Keratinocyte (primary cell): ENCODE data around the gene KAZALD1. TPM values are rescaled to one million over a fixed set of nuclear protein-coding genes. Genes with fewer than 3 reads are reported as not detected.

ENCODE experiments used
- DNase-seq: peaks from one replicate; pipeline ENCODE4 v3.0.0-alpha.2; 2011; ENCODE audit warnings: low read depth, missing footprints, low spot score
- FAIRE-seq: peaks from 2 replicates; lab custom pipeline; 2011; peaks lifted over from hg19 to GRCh38; lab: Jason Lieb, UNC
- H2AFZ ChIP-seq: 2 replicates; pipeline ENCODE4 v1.6.0; 2012; ENCODE audit warnings: low read length, control low read depth, inconsistent platforms; ENCODE audit not compliant: control insufficient read depth
- H3K27ac ChIP-seq: 2 replicates; pipeline ENCODE4 v1.5.1; 2011; ENCODE audit warnings: low read length; ENCODE audit not compliant: control insufficient read depth, insufficient read depth
- H3K27me3 ChIP-seq: 3 replicates; pipeline ENCODE4 v1.6.0; 2011; ENCODE audit warnings: low read length; ENCODE audit not compliant: control insufficient read depth, insufficient read depth; ENCODE audit errors: extremely low read depth
- H3K36me3 ChIP-seq, 2 experiments: 2 replicates in 1 of 2; 3 replicates in 1 of 2; pipeline ENCODE4 v1.5.1; 2011; ENCODE audit warnings: low read length in 2 of 2, mild to moderate bottlenecking in 1 of 2; ENCODE audit not compliant: control insufficient read depth in 2 of 2, insufficient read depth in 2 of 2; ENCODE audit errors: extremely low read depth in 1 of 2
- H3K4me1 ChIP-seq: 3 replicates; pipeline ENCODE4 v1.5.1; 2011; ENCODE audit warnings: low read length; ENCODE audit not compliant: control insufficient read depth, insufficient read depth; ENCODE audit errors: extremely low read depth
- H3K4me2 ChIP-seq: 3 replicates; pipeline ENCODE4 v1.6.0; 2011; ENCODE audit warnings: low read depth, low read length; ENCODE audit not compliant: control insufficient read depth, insufficient read depth; ENCODE audit errors: extremely low read depth
- H3K4me3 ChIP-seq, 3 experiments: fragments of 200-600 bp in 1 of 3; sonication (generic) in 1 of 3; 2 replicates in 2 of 3; 3 replicates in 1 of 3; pipeline ENCODE4 v1.5.1; 2011 to 2016; ENCODE audit warnings: low read length in 3 of 3, mild to moderate bottlenecking in 3 of 3, control low read depth in 2 of 3, inconsistent platforms in 1 of 3, low read depth in 1 of 3, mixed read lengths in 1 of 3, mixed run types in 1 of 3, moderate library complexity in 1 of 3; ENCODE audit not compliant: control insufficient read depth in 2 of 3, insufficient read depth in 2 of 3; ENCODE audit errors: extremely low read depth in 1 of 3
- H3K79me2 ChIP-seq: 2 replicates; pipeline ENCODE4 v1.6.0; 2012; ENCODE audit warnings: low read length; ENCODE audit not compliant: control insufficient read depth, insufficient read depth
- H3K9ac ChIP-seq: 3 replicates; pipeline ENCODE4 v1.6.0; 2011; ENCODE audit warnings: low read length; ENCODE audit not compliant: control insufficient read depth, insufficient read depth; ENCODE audit errors: extremely low read depth
- H3K9me1 ChIP-seq: 3 replicates; pipeline ENCODE4 v1.6.0; 2011; ENCODE audit warnings: low read length; ENCODE audit not compliant: control insufficient read depth, insufficient read depth; ENCODE audit errors: extremely low read depth
- H3K9me3 ChIP-seq: 2 replicates; pipeline ENCODE4 v1.5.1; 2012; ENCODE audit warnings: low read depth, low read length; ENCODE audit not compliant: control insufficient read depth
- H4K20me1 ChIP-seq: 3 replicates; pipeline ENCODE4 v1.6.0; 2011; ENCODE audit warnings: low read length; ENCODE audit not compliant: control insufficient read depth, insufficient read depth; ENCODE audit errors: extremely low read depth
- CTCF ChIP-seq, 3 experiments: IDR thresholded peaks in 1 of 3; conservative IDR thresholded peaks in 1 of 3; optimal IDR thresholded peaks in 1 of 3; 2 replicates in 2 of 3; 3 replicates in 1 of 3; pipeline versions ENCODE3 to v1.5.1; 2011; ENCODE audit warnings: low read length in 3 of 3, mild to moderate bottlenecking in 3 of 3, moderate library complexity in 2 of 3, control low read depth in 1 of 3, inconsistent platforms in 1 of 3; ENCODE audit not compliant: insufficient read depth in 2 of 3; ENCODE audit errors: extremely low read depth in 1 of 3
- EZH2 ChIP-seq: IDR thresholded peaks from one replicate; pipeline ENCODE4 v1.6.1; 2012; ENCODE audit warnings: inconsistent platforms, mild to moderate bottlenecking, low read length, moderate library complexity
- dilution Hi-C: fragments of 300-500 bp; cut with MboI; formaldehyde crosslinking; loops from one replicate; pipeline ENCODE4 v1.7.0; 2020; ENCODE audit warnings: low sequenced_read_pairs; ENCODE audit not compliant: extremely low pct_ligation_motif_present
- polyA plus RNA-seq, 5 experiments: library from polyadenylated mRNA; depleted of rRNA in 3 of 5; stranded (reverse) in 3 of 5; stranded (forward) in 1 of 5; unstranded in 1 of 5; fragments of >200 nt; gene quantifications; 1 replicate in 1 of 5; 2 replicates in 3 of 5; 3 replicates in 1 of 5; pipeline versions ENCODE4 v1.2.1 to v1.2.3, GENCODE V29; 2011 to 2012; ENCODE audit warnings: missing spikeins in 2 of 5, low read depth in 1 of 5, low replicate concordance in 1 of 5

KAZALD1 gene
- polyA plus RNA-seq, 1 donor (not counting 4 experiments of a cell fraction or from before 2014, with no cell fraction given), result 0.08 TPM

DNA sequence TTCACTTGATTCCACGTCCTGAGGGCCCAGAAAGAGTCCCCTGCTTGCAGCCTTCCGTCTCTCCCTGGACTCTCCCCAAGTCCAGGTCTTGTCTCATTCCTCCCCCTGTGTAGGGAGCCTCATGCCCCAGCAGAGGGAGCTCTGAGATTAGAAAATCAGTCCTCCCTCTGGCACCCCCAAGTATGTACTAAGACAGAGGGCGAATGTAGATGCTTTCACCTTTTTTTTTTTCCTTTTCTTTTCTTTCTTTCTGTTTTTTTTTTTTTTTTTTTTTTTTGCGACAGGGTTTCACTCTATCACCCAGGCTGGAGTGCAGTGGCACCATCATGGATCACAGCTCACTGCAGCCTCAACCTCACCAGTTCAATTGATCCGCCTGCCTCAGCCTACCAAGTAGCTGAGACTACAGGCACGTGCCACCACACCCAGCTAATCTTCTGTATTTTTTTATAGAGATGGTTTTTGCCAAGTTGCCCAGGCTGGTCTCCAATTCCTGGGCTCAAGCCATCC is 20.5 kb upstream of the KAZALD1 start:
- FAIRE-seq, result peak; percentile 5
- DNase-seq, result no peak
- H2AFZ ChIP-seq, result no peak overlapping the region

DNA sequence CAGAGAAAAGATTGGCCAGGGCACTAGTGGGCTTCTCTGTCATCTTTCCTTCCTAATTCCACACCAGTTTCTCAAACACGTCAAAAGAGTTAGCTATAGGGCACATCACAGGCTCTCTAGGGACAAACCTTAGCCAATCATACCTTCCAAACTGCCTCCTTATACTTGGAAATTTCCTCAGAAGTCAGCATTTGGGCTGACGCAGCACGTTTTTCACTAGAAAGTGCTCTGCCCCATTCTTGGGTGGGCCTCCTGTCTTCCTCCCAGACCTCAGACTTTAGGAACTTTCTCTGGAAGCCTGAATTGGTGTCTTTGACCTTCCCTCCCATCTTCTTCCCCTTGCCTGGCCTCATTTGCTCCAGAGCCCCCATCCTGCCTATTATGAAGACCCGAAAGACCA is 19.7 kb upstream of the KAZALD1 start:
- no peaks in the 10 kb centered on the region for H3K79me2 ChIP-seq
- no peak for DNase-seq
- H3K4me1 ChIP-seq, result peaks cover 9% of the 10 kb centered on the region
- no peaks in the 10 kb centered on the region for H4K20me1 ChIP-seq
- peaks cover 10 to 25% of the 10 kb centered on the region in 2 experiments for H3K36me3 ChIP-seq
- H3K4me3 ChIP-seq, result peak overlapping the region in 2 of 3 experiments; percentile 63 to 70
- no peaks in the 10 kb centered on the region for H3K9me1 ChIP-seq
- FAIRE-seq, result no peak
- H3K9me3 ChIP-seq, result no peaks in the 10 kb centered on the region
- peak overlapping the region; percentile 86 for H3K4me2 ChIP-seq
- no peak for TF ChIP-seq CTCF (optimal IDR thresholded peaks at IDR 0.05 in 1 of 3, IDR thresholded peaks at IDR 0.05 in 1 of 3, conservative IDR thresholded peaks at IDR 0.05 in 1 of 3; ENCODE audit: extremely low read depth in 1 of 3, insufficient read depth in 2 of 3, low read length in 3 of 3)
- TF ChIP-seq EZH2, result no peak
- dilution Hi-C loops, result no loop called here
- H3K27ac ChIP-seq, result peak overlapping the region; percentile 88
- peaks cover 4% of the 10 kb centered on the region for H3K27me3 ChIP-seq
- peak overlapping the region; percentile 85 for H3K9ac ChIP-seq
- H2AFZ ChIP-seq, result no peak overlapping the region

More for the DNA sequence above, 20.5 kb upstream of the KAZALD1 start:
- Histone ChIP-seq H3K9me1 (no peaks in the 10 kb centered on the region), H4K20me1 (no peaks in the 10 kb centered on the region), H3K79me2 (no peaks in the 10 kb centered on the region), H3K9me3 (no peaks in the 10 kb centered on the region), H3K27ac (no peak overlapping the region), H3K4me2 (no peak overlapping the region), H3K4me3 (no peak overlapping the region), H3K36me3 (peaks cover 11 to 32% of the 10 kb centered on the region in 2 experiments), H3K27me3 (no peaks in the 10 kb centered on the region), H3K9ac (no peak overlapping the region), H3K4me1 (peaks cover 9% of the 10 kb centered on the region)
- no peak for TF ChIP-seq EZH2
- TF ChIP-seq CTCF (optimal IDR thresholded peaks at IDR 0.05 in 1 of 3, IDR thresholded peaks at IDR 0.05 in 1 of 3, conservative IDR thresholded peaks at IDR 0.05 in 1 of 3; ENCODE audit: extremely low read depth in 1 of 3, insufficient read depth in 2 of 3, low read length in 3 of 3), result peak; percentile 75 to 87 (median 83)
- dilution Hi-C loops, result no loop called here
